SH-SY5Y (cell line): ENCODE results near the gene VPS33B.

Experiments used
- GATA2 ChIP-seq: IDR thresholded peaks from 2 replicates; pipeline ENCODE4 v1.6.1; 2011; ENCODE audit warnings: mild to moderate bottlenecking, low read depth, low read length
- GATA3 ChIP-seq: IDR thresholded peaks from 2 replicates; pipeline ENCODE4 v1.6.1; 2011; ENCODE audit warnings: low read depth, mild to moderate bottlenecking, low read length, moderate library complexity

Gene VPS33B

DNA sequence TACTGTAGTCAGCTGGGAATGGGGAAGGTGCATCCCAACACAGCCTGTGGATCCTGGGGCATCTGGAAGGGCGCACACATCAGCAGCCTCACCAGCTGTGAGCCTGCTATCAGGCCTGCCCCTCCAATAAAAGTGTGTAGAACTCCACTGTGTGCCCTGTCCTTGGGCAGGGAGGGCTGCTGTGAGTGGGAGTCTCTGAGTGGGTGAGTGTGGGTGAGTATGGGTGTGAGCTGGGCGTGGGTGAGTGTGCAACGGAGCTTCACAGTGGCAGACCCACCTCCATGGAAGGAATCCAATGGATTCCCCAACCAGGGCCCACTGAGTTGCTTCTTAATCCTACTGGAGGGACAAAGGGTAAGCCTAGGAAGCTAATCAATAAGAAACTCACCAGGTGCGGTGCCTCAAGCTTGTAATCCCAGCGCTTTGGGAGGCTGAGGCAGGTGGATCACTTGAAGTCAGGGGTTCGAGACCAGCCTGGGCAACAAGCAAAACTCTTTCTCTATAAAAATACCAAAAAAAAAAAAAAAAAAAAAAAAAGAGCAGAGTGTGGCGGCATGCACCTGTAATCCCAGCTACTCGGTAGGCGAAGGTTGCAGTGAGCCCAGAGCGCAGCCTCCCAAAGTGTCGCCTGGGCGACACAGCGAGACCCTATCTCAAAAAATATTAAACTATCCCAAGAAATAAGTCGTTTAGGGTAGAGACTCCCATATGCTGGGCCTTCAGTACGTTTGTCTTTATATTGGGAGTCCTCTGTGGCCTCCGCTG lies 68.3 kb downstream of the VPS33B start:
- TF ChIP-seq GATA2 (no peak), GATA3 (no peak)

GRCh38 chr15:90952901-90953677 lies 69.3 kb downstream of the VPS33B start:
- TF ChIP-seq GATA2, result no peak
- no peak for TF ChIP-seq GATA3

DNA sequence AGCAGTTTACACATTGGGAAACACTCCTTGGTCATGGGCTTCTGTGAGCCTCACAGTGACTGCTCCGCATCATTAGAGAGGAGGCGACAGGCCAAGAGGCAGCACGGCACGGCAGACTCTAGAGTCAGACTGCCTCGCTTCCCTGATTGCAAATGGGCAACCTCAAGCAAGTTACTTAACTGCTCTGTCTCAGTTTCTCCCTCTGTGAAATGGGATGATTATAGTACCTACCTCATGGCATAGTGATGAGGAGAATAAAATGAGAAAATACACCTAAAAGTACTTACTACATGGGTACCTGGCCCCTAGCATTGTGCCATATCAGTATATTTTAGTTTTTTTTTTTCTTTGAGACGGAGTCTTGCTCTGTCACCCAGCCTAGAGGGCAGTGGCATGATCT lies 71.7 kb downstream of the VPS33B start:
- TF ChIP-seq GATA2, result no peak
- no peak for TF ChIP-seq GATA3

DNA sequence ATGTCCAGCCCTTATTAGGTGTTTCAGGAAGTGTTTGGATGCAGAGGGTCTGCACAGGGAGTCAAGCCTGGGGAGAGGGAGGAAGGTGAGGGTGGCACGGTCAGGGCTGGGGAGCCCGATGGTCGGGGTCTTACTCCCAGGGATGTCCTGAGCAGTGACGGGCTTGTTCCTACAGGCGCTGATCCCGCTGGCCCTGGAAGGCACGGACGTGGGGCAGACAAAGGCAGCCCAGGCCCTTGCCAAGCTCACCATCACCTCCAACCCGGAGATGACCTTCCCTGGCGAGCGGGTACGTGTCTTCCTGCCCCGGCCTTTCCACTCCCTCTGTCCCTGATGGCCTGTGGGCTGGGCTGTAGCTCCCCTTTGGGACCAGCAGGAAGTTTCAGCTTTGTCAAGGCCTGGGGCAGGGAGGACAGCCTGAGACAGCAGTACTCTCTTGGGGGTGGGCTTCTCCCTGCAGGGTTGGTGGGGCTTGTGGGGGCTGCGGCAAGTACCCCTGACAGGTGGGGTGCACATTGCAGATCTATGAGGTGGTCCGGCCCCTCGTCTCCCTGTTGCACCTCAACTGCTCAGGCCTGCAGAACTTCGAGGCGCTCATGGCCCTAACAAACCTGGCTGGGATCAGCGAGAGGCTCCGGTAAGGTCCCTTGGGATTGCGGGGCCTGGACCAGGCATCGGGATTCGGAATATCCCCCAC lies 72.3 kb downstream of the VPS33B start:
- no peak for TF ChIP-seq GATA3
- no peak for TF ChIP-seq GATA2
